Activated CD4-positive, alpha-beta memory T cell treated with anti-CD3 and anti-CD28 coated beads for 36 hours (primary cell): ENCODE results near the gene PLEKHG5. TPM values are rescaled to one million over a fixed set of nuclear protein-coding genes. Genes with fewer than 3 reads are reported as not detected.

Source experiments
- CTCF ChIA-PET: fragments of 350-600 bp; sonication (Branson Sonifier 250); formaldehyde crosslinking; loops from one replicate; lab custom pipeline; 2021; ENCODE audit warnings: antibody characterized with exemption, inconsistent platforms; lab: Charles Lee
- POLR2A ChIA-PET: fragments of 350-600 bp; sonication (Branson Sonifier 250); formaldehyde crosslinking; loops from one replicate; lab custom pipeline; 2021; ENCODE audit warnings: antibody characterized with exemption; lab: Charles Lee
- DNase-seq: peaks from one replicate; pipeline ENCODE4 v3.0.0-alpha.2; 2020
- H3K27ac Mint-ChIP-seq: one replicate; pipeline ENCODE4 v1.8.0; 2021; ENCODE audit warnings: mixed read lengths
- H3K27me3 Mint-ChIP-seq: one replicate; pipeline ENCODE4 v1.8.0; 2021; ENCODE audit warnings: mixed read lengths
- H3K36me3 Mint-ChIP-seq: one replicate; pipeline ENCODE4 v1.8.0; 2021; ENCODE audit warnings: mixed read lengths
- H3K4me1 Mint-ChIP-seq: one replicate; pipeline ENCODE4 v1.8.0; 2021; ENCODE audit warnings: low read depth, mixed read lengths
- H3K4me3 Mint-ChIP-seq: one replicate; pipeline ENCODE4 v1.8.0; 2021; ENCODE audit warnings: mild to moderate bottlenecking, mixed read lengths
- H3K9me3 Mint-ChIP-seq: one replicate; pipeline ENCODE4 v1.8.0; 2021; ENCODE audit warnings: mixed read lengths
- intact Hi-C: fragments of 100-400 bp; cut with micrococcal nuclease; formaldehyde crosslinking; loops from one replicate; pipeline ENCODE4 v1.15.1; 2023
- total RNA-seq, 2 experiments: library from RNA; stranded (reverse); gene quantifications; one replicate each; pipeline ENCODE4 v1.2.3, GENCODE V29; 2021

PLEKHG5 gene, protein sequence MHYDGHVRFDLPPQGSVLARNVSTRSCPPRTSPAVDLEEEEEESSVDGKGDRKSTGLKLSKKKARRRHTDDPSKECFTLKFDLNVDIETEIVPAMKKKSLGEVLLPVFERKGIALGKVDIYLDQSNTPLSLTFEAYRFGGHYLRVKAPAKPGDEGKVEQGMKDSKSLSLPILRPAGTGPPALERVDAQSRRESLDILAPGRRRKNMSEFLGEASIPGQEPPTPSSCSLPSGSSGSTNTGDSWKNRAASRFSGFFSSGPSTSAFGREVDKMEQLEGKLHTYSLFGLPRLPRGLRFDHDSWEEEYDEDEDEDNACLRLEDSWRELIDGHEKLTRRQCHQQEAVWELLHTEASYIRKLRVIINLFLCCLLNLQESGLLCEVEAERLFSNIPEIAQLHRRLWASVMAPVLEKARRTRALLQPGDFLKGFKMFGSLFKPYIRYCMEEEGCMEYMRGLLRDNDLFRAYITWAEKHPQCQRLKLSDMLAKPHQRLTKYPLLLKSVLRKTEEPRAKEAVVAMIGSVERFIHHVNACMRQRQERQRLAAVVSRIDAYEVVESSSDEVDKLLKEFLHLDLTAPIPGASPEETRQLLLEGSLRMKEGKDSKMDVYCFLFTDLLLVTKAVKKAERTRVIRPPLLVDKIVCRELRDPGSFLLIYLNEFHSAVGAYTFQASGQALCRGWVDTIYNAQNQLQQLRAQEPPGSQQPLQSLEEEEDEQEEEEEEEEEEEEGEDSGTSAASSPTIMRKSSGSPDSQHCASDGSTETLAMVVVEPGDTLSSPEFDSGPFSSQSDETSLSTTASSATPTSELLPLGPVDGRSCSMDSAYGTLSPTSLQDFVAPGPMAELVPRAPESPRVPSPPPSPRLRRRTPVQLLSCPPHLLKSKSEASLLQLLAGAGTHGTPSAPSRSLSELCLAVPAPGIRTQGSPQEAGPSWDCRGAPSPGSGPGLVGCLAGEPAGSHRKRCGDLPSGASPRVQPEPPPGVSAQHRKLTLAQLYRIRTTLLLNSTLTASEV
- 1 to 10 TPM; 2.1 to 2.2 TPM for total RNA-seq

DNA sequence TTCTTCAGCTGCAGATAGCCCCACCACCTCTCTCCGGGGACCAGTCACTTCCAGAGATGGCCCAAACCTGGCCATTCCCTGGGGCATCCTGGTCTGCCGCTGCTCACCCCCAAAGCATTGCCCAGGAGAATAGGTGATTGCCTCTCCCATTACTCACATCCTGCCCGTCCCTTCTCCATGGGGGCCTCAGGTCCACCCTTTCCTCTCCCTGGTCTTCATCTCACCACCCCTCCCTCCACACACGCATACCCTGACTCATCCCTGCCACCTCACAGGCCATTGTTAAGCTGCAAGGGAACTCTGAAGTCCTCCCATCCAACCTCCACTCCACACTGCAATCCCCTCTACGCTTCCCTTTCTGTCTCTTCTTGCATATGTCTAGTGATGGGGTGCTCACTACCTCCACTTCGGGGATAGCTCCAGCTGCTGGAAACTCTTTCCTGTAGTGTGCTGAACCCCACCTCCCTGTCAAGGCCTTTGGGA, at the start of gene PLEKHG5:
PLEKHG5 (minus strand) TSS at position 188 of the 483 bp plus-strand sequence. CDS start 14,096 bp downstream, outside the sequence.
- H3K27me3 Mint-ChIP-seq = peaks cover 2% of the 10 kb centered on the region
- ChIA-PET POLR2A (interaction anchor here (0.8 to 1.6 kb wide), 4 partner anchors 13 to 112 kb away, joined by 3 to 6 read pairs (median 4); no protein-coding TSS in a partner anchor), CTCF (interaction anchor here (0.6 to 3.3 kb wide), 11 partner anchors 8 to 155 kb away, joined by 3 to 13 read pairs (median 4); partner anchors contain the start of gene NOL9)
- no peaks in the 10 kb centered on the region for H3K9me3 Mint-ChIP-seq
- DNase-seq = peak; percentile 48
- peak within 1 kb of the TSS; percentile 74 for H3K4me3 Mint-ChIP-seq
- intact Hi-C loops = loop anchor here (5.0 kb wide), 2 partner anchors 61 to 136 kb away; partner anchors contain the start of gene NOL9
- H3K4me1 Mint-ChIP-seq = peaks cover 16% of the 10 kb centered on the region
- no peaks in the 10 kb centered on the region for H3K36me3 Mint-ChIP-seq
- H3K27ac Mint-ChIP-seq = peak within 1 kb of the TSS; percentile 76

DNA sequence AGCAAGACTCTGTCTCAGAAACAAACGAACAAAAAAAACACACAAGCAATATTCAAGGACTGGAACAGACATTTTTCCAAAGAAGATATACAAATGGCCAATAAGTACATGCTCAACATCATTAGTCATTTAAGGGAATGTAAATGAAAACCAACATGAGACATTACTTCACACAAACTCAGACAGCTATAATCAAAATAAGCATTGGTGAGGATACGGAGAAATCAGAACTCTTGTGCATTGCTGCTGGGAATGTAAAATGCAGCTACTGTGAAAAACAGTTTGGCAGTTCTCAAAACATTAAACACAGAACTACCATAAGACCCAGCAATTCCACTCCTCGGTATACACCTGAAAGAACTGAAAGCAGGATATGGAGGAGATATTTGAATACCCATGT, 47.5 kb upstream of the PLEKHG5 start:
- intact Hi-C loops = no loop called here
- Mint-ChIP-seq H3K9me3 (no peaks in the 10 kb centered on the region), H3K27me3 (no peaks in the 10 kb centered on the region), H3K36me3 (peaks cover 20% of the 10 kb centered on the region), H3K4me3 (no peak overlapping the region), H3K4me1 (peaks cover 3% of the 10 kb centered on the region), H3K27ac (no peak overlapping the region)
- POLR2A ChIA-PET = no interaction called here
- DNase-seq = no peak
- CTCF ChIA-PET = no interaction called here

DNA sequence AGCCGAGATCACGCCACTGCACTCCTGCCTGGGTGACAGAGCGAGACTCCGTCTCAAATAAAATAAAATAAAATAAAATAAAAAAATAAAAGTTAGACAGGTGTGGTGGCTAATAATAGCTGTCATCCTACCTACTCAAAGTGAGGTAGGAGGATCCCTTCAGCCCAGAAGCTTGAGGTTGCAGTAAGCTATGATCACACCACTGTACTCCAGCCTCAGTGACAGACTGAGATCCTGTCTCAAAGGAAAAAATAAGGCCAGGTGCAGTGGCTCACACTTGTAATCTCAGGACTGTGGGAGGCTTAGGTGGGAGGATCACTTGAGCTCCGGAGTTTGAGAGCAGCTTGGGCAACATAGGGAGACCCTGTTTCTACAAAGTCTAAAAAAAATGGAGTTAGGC, 44.8 kb upstream of the PLEKHG5 start:
- H3K4me3 Mint-ChIP-seq = no peak overlapping the region
- H3K27me3 Mint-ChIP-seq = no peaks in the 10 kb centered on the region
- intact Hi-C loops = no loop called here
- peaks cover 3% of the 10 kb centered on the region for H3K4me1 Mint-ChIP-seq
- no peak for DNase-seq
- no peaks in the 10 kb centered on the region for H3K9me3 Mint-ChIP-seq
- CTCF ChIA-PET = interaction anchor here (1.2 to 1.6 kb wide), 4 partner anchors 13 to 50 kb away, joined by 3 to 8 read pairs (median 4); partner anchors contain the start of genes NOL9 and TAS1R1
- H3K36me3 Mint-ChIP-seq = peaks cover 26% of the 10 kb centered on the region
- POLR2A ChIA-PET = interaction anchor here (1.0 kb wide), 1 partner anchor 17 kb away, joined by 3 read pairs; no protein-coding TSS in a partner anchor
- no peak overlapping the region for H3K27ac Mint-ChIP-seq

DNA sequence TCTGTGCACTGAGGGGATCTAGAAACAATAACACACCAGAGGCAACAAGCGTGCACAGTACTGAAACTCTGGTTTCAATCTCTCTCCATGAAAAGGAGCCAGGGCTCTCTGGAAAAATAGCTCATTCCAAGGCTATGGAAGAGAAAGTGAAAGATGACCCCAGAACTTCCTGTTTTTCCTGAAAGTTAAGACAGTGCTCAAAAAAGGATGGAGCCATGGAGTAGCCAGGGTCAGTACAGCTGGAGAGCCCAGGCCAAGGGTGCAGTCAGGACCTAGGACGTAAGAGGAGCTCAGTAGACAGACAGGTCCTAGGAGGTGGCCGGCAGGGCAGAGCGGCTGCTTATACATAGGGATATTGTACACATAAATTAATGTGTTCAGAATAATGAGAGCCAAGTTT, 43.7 kb upstream of the PLEKHG5 start:
- H3K36me3 Mint-ChIP-seq = peaks cover 30% of the 10 kb centered on the region
- intact Hi-C loops = no loop called here
- DNase-seq = no peak
- H3K27ac Mint-ChIP-seq = no peak overlapping the region
- H3K27me3 Mint-ChIP-seq = no peaks in the 10 kb centered on the region
- H3K4me1 Mint-ChIP-seq = peaks cover 3% of the 10 kb centered on the region
- no peak overlapping the region for H3K4me3 Mint-ChIP-seq
- no peaks in the 10 kb centered on the region for H3K9me3 Mint-ChIP-seq
- CTCF ChIA-PET = interaction anchor here (1.2 kb wide), 1 partner anchor 19 kb away, joined by 3 read pairs; the partner anchor contains the start of gene NOL9
- POLR2A ChIA-PET = no interaction called here

DNA sequence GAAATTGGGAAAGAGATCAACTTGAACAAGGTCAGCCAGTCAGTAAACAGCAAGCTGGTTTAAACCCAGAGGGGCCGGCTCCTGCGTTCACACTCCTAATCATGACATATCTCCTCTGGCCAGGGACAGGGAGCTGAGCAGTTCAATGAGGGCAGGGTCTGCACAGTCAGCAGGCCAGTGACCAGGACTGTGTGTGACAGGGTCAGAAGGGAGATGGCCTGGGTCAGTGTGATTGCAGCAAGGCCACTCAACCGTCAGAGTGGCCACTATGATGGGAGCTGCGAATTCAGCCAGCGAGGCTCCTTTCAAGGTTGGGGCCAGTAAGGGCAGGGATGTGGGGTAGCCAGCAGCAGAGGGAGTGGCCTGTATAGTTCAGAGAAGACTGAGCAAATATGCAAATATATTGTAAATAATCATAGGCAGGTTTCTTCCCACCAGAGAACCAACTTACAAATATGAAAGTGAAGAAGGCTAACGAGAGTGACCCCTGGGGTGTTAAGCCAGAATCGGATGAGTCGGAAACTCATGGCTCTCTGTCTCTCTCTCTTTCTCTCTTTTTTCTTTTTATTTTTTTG, 42.9 kb upstream of the PLEKHG5 start:
- H3K4me3 Mint-ChIP-seq = no peak overlapping the region
- H3K27ac Mint-ChIP-seq = no peak overlapping the region
- intact Hi-C loops = no loop called here
- no peaks in the 10 kb centered on the region for H3K9me3 Mint-ChIP-seq
- H3K27me3 Mint-ChIP-seq = no peaks in the 10 kb centered on the region
- DNase-seq = no peak
- ChIA-PET POLR2A (no interaction called here), CTCF (no interaction called here)
- H3K4me1 Mint-ChIP-seq = peaks cover 3% of the 10 kb centered on the region
- peaks cover 28% of the 10 kb centered on the region for H3K36me3 Mint-ChIP-seq

DNA sequence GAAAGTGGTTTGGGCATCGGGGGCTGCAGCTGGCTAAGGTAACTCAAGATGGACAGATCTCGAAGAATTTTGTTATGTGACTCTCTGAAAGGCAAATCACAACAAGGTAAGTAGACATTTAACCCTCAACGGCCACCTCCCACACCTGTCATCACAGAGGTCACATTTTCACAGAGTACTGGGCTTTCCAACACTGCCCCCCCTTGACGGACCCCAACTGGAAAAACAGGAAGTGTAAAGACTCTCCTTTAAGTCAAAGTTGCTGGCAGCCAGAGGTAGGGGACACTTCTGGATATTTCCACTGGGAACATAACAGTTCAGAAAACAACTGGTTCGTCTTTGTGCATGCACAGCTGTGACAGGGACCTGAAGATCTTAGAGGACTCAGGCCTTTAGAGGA, 40.5 kb upstream of the PLEKHG5 start:
- intact Hi-C loops = no loop called here
- Mint-ChIP-seq H3K4me3 (no peak overlapping the region), H3K27me3 (no peaks in the 10 kb centered on the region), H3K27ac (no peak overlapping the region), H3K36me3 (peaks cover 35% of the 10 kb centered on the region), H3K9me3 (no peaks in the 10 kb centered on the region), H3K4me1 (no peaks in the 10 kb centered on the region)
- CTCF ChIA-PET = no interaction called here
- DNase-seq = no peak
- POLR2A ChIA-PET = no interaction called here

DNA sequence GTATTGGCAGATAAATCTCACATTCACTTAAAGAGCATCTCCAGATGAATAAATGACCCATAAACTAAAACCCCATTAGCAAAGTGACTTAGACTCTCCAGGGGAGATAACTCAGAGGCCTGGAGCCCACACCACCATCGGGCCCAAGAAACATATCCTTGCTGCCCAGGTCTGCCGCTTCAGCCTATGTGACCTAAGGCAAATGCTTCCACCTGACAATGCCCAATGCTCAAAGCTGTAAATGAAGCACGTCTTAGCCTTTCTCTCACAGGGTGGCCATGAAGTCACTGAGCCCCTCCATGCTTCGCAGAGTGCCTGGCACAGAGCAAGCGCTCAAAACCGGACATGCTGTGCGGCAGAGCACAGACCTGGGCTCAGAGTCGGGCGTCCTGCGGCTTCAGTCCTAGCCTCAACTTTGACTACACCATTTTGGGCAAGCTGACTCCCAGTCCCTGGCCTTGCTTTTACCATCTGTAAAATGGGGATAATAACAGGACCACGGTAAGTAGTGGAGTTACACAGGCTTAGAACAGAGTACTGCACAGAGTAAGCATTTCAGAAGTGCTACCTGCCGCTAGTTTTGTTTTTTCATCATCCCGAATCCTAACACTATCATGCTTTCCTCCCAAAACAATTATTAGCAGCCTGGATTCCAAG, 39.2 kb upstream of the PLEKHG5 start:
- H3K27ac Mint-ChIP-seq = no peak overlapping the region
- DNase-seq = no peak
- no peaks in the 10 kb centered on the region for H3K27me3 Mint-ChIP-seq
- H3K4me3 Mint-ChIP-seq = no peak overlapping the region
- ChIA-PET CTCF (no interaction called here), POLR2A (no interaction called here)
- no peaks in the 10 kb centered on the region for H3K9me3 Mint-ChIP-seq
- no peaks in the 10 kb centered on the region for H3K4me1 Mint-ChIP-seq
- peaks cover 41% of the 10 kb centered on the region for H3K36me3 Mint-ChIP-seq
- intact Hi-C loops = no loop called here

DNA sequence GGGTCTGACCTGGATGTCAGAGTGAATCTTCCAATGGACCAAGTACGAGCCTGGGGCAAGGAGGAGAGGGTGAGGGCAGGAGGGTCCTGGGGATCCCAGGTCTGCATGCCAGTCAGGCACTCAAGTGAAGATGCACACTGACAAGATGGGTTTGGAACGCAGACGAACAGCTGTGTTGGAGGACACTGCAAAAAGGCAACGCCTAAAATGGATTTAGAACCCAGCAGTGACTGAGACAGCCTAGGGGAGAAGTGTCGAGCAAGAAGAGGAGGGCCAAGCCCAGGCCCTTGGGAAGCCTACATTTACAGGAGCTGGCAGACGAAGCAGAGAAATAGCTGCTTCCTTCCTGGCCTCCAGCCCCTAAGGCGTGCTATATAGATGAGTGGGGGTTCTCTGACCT, 37.0 kb upstream of the PLEKHG5 start:
- Mint-ChIP-seq H3K4me3 (no peak overlapping the region), H3K27ac (no peak overlapping the region), H3K27me3 (no peaks in the 10 kb centered on the region), H3K36me3 (peaks cover 35% of the 10 kb centered on the region), H3K4me1 (no peaks in the 10 kb centered on the region), H3K9me3 (no peaks in the 10 kb centered on the region)
- intact Hi-C loops = no loop called here
- ChIA-PET CTCF (no interaction called here), POLR2A (no interaction called here)
- DNase-seq = no peak

DNA sequence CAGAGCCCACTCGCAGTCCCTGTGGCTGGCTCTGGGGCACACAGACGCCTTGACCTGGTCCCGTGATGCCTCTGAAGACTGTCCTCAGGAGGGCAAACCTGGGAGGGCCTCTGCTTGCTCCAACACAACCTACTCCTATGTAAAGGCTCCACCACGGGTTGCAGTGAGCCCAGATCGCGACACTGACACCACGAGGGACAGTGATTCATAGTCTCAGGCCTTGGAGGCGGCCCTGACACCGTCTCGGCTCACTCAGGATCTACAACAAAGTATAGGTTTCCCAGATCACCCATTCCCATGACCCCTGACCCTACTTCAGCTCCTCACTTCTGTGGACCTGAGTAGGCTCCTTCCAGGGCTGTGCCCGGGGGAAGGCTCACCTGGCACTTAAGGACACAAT, 34.8 kb upstream of the PLEKHG5 start:
- intact Hi-C loops = no loop called here
- ChIA-PET CTCF (interaction anchor here (1.0 kb wide), 1 partner anchor 28 kb away, joined by 6 read pairs; the partner anchor contains the start of gene NOL9), POLR2A (no interaction called here)
- Mint-ChIP-seq H3K36me3 (peaks cover 27% of the 10 kb centered on the region), H3K9me3 (no peaks in the 10 kb centered on the region), H3K27me3 (no peaks in the 10 kb centered on the region), H3K4me3 (no peak overlapping the region), H3K27ac (no peak overlapping the region), H3K4me1 (no peaks in the 10 kb centered on the region)
- no peak for DNase-seq

DNA sequence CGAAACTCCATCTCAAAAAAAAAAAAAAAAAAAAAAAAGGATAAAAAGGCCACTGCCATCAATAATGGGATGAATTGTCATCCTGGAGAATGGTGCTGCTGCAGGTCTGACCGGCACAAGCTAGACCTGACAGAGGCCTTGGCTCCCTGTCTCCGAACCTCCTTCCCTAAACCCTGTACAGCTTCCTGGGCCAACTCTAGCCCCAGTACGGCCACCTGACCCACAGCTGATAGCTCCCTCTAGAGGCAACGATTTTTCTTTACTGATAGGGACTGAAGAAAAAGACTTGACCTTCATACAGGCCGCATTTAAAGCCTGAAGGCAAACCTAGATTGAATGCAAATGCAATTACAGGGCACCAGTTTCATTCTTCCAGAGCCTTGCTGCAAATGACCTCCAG, 32.1 kb upstream of the PLEKHG5 start:
- H3K27ac Mint-ChIP-seq = no peak overlapping the region
- no peaks in the 10 kb centered on the region for H3K9me3 Mint-ChIP-seq
- POLR2A ChIA-PET = interaction anchor here (0.9 kb wide), 1 partner anchor 32 kb away, joined by 3 read pairs; the partner anchor contains the start of gene PLEKHG5
- H3K4me3 Mint-ChIP-seq = no peak overlapping the region
- no peaks in the 10 kb centered on the region for H3K27me3 Mint-ChIP-seq
- peaks cover 20% of the 10 kb centered on the region for H3K36me3 Mint-ChIP-seq
- CTCF ChIA-PET = interaction anchor here (0.6 to 1.5 kb wide), 6 partner anchors 10 to 309 kb away, joined by 3 to 5 read pairs (median 4); no protein-coding TSS in a partner anchor
- no peaks in the 10 kb centered on the region for H3K4me1 Mint-ChIP-seq
- intact Hi-C loops = no loop called here
- DNase-seq = no peak

DNA sequence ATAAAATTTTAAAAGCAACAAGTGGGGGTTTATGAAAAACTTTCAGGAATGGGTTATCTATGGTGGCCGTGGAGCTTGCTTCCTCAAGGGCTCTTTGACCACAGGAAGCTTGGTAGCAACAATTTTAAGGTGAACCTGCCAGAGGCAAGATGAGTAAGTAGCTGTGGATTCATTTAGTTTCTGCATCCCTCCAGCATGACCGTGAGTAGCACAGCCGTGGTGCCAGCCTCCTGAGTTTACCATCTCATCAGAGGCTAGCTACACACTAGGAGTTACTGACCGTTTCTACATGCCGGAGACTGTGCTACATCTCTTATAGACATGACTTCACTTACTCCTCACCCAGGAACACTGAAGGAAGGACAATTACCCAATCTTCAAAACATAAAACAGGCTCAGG, 30.1 kb upstream of the PLEKHG5 start:
- Mint-ChIP-seq H3K4me1 (no peaks in the 10 kb centered on the region), H3K36me3 (peaks cover 10% of the 10 kb centered on the region), H3K27ac (no peak overlapping the region), H3K4me3 (no peak overlapping the region), H3K9me3 (no peaks in the 10 kb centered on the region), H3K27me3 (no peaks in the 10 kb centered on the region)
- intact Hi-C loops = no loop called here
- no peak for DNase-seq
- POLR2A ChIA-PET = interaction anchor here (0.6 kb wide), 1 partner anchor 66 kb away, joined by 3 read pairs; no protein-coding TSS in a partner anchor
- CTCF ChIA-PET = interaction anchor here (0.5 to 1.4 kb wide), 3 partner anchors 31 to 291 kb away, joined by 3 to 7 read pairs (median 4); no protein-coding TSS in a partner anchor
